ENCODE results near the gene GNB1L. TPM values are rescaled to one million over a fixed set of nuclear protein-coding genes. Genes with fewer than 3 reads are reported as not detected.

The GNB1L gene
- total and polyA plus RNA-seq, 2 of the 13 experiments (the other 11 are each of a cell fraction or from before 2014, with no cell fraction given), result 2.5 to 7.4 TPM

GRCh38 chr22:19737846-19738663 lies 116.6 kb downstream of the GNB1L start:
- POLR2A ChIA-PET, result no interaction called here
- CTCF ChIA-PET (ENCODE audit: low intra/inter-chr PET ratio, low total read pairs), result no interaction called here
- no TSS peak for BruUV-seq (replicated peaks)

GRCh38 chr22:19735665-19736510 lies 118.8 kb downstream of the GNB1L start:
- intact Hi-C loops (cut with micrococcal nuclease; ENCODE audit: unreplicated experiment), result no loop called here
- FAIRE-seq (no peak), DNase-seq (ENCODE audit: low spot score) (no peak), ATAC-seq (no peak)
- H3K79me2 ChIP-seq (ENCODE audit: insufficient read depth, low read length), result no peaks in the 10 kb centered on the region
- in situ Hi-C loops (cut with HindIII; ENCODE audit: extremely low pct_ligation_motif_present, low pct_unique_long_range_greater_than_20kb), result no loop called here
- CTCF ChIA-PET (ENCODE audit: low intra/inter-chr PET ratio, low total read pairs), result no interaction called here
- H3K4me3 ChIP-seq (replicated peaks in 1 of 3; ENCODE audit: insufficient read depth in 1 of 3, low read depth in 2 of 3, low read length in 3 of 3), result no peak overlapping the region
- no peak overlapping the region for H3K9ac ChIP-seq (ENCODE audit: insufficient read depth, low read depth, low read length)
- no peak overlapping the region for H3K4me2 ChIP-seq (ENCODE audit: low read depth, low read length)
- no TSS peak for BruUV-seq (replicated peaks)
- no peak overlapping the region for H2AFZ ChIP-seq (ENCODE audit: low read length)
- 34% methylated on average over 14 of the region's 21 CpGs for WGBS (ENCODE audit: low lambda C conversion rate)
- peaks cover 4 to 68% of the 10 kb centered on the region in 2 experiments; a peak in 4 of 5 replicates for H3K27me3 ChIP-seq (ENCODE audit: control insufficient read depth in 1 of 2, insufficient read depth in 2 of 2, low read length in 2 of 2)
- peaks cover 21% of the 10 kb centered on the region for H3K4me1 ChIP-seq (ENCODE audit: insufficient read depth, low read length)
- TF ChIP-seq ZNF652 (CRISPR knock-in tag; IDR thresholded peaks at IDR 0.05; ENCODE audit: borderline replicate concordance, low read depth), result no peak
- 0 out of 2 replicates have a peak, but pooled peaks have one; percentile 16 for TF ChIP-seq ZNF263 (CRISPR knock-in tag; IDR thresholded peaks at IDR 0.05)
- H3K27ac ChIP-seq (ENCODE audit: extremely low read length, insufficient read depth, low read length), result no peak overlapping the region
- no peaks in the 10 kb centered on the region for H3K9me3 ChIP-seq (ENCODE audit: low read length)
- H4K20me1 ChIP-seq (ENCODE audit: insufficient read depth, low read length), result peaks cover 3% of the 10 kb centered on the region; the same call in 1 of the 2 replicates
- no peaks in the 10 kb centered on the region for H3K36me3 ChIP-seq (replicated peaks in 1 of 2; ENCODE audit: control insufficient read depth in 1 of 2, insufficient read depth in 2 of 2, low read length in 2 of 2)
- POLR2A ChIA-PET, result no interaction called here

More at GRCh38 chr22:19737846-19738663, 116.6 kb downstream of the GNB1L start:
- Histone ChIP-seq H2AFZ (ENCODE audit: low read length) (no peak overlapping the region), H3K4me2 (ENCODE audit: low read depth, low read length) (no peak overlapping the region), H3K4me1 (ENCODE audit: insufficient read depth, low read length) (peaks cover 13% of the 10 kb centered on the region), H3K9me3 (ENCODE audit: low read length) (no peaks in the 10 kb centered on the region), H3K27me3 (ENCODE audit: control insufficient read depth in 1 of 2, insufficient read depth in 2 of 2, low read length in 2 of 2) (peaks cover 8 to 81% of the 10 kb centered on the region in 2 experiments), H3K9ac (ENCODE audit: insufficient read depth, low read depth, low read length) (no peak overlapping the region), H4K20me1 (ENCODE audit: insufficient read depth, low read length) (peaks cover 3% of the 10 kb centered on the region; the same call in 1 of the 2 replicates), H3K27ac (ENCODE audit: extremely low read length, insufficient read depth, low read length) (no peak overlapping the region), H3K4me3 (replicated peaks in 1 of 3; ENCODE audit: insufficient read depth in 1 of 3, low read depth in 2 of 3, low read length in 3 of 3) (no peak overlapping the region), H3K36me3 (replicated peaks in 1 of 2; ENCODE audit: control insufficient read depth in 1 of 2, insufficient read depth in 2 of 2, low read length in 2 of 2) (no peaks in the 10 kb centered on the region), H3K79me2 (ENCODE audit: insufficient read depth, low read length) (no peaks in the 10 kb centered on the region)
- ATAC-seq (peak; percentile 9; the same call in 1 of the 3 replicates), FAIRE-seq (no peak), DNase-seq (ENCODE audit: low spot score) (no peak)
- WGBS (ENCODE audit: low lambda C conversion rate), result 30% methylated on average over 11 of the region's 17 CpGs
- TF ChIP-seq ZFP62 (CRISPR knock-in tag; IDR thresholded peaks at IDR 0.05) (no peak), ZNF414 (CRISPR knock-in tag; IDR thresholded peaks at IDR 0.05) (no peak), U2AF1 (optimal IDR thresholded peaks at IDR 0.05; ENCODE audit: low read depth, low read length) (no peak), ETV5 (CRISPR knock-in tag; IDR thresholded peaks at IDR 0.05; ENCODE audit: borderline replicate concordance) (no peak), ZNF790 (CRISPR knock-in tag; IDR thresholded peaks at IDR 0.05; ENCODE audit: borderline replicate concordance) (no peak), HHEX (CRISPR knock-in tag; IDR thresholded peaks at IDR 0.05) (no peak), DR1 (CRISPR knock-in tag; IDR thresholded peaks at IDR 0.05) (no peak)
- intact Hi-C loops (cut with micrococcal nuclease; ENCODE audit: unreplicated experiment), result no loop called here
- in situ Hi-C loops (cut with HindIII; ENCODE audit: extremely low pct_ligation_motif_present, low pct_unique_long_range_greater_than_20kb), result no loop called here

Measured in HepG2 (cell line).